ENCODE results near the gene LRFN2. TPM values are rescaled to one million over a fixed set of nuclear protein-coding genes. Genes with fewer than 3 reads are reported as not detected.

The LRFN2 gene
- total RNA-seq, 1 experiment from 2014 or later, result 26.6 TPM

- H3K4me3 ChIP-seq (ENCODE audit: low read depth, low read length, poor library complexity, severe bottlenecking), result no peak overlapping the region
- H3K27me3 ChIP-seq (replicated peaks; ENCODE audit: insufficient read depth, low read depth, low read length, poor library complexity), result peaks cover 4% of the 10 kb centered on the region
- intact Hi-C loops (cut with micrococcal nuclease; ENCODE audit: unreplicated experiment), result no loop called here
- no peak for DNase-seq (ENCODE audit: low spot score)
- no peak for TF ChIP-seq EZH2 (IDR thresholded peaks at IDR 0.05; ENCODE audit: borderline replicate concordance, low read depth, low read length, poor library complexity, severe bottlenecking)
- TF ChIP-seq, protein P1, sequence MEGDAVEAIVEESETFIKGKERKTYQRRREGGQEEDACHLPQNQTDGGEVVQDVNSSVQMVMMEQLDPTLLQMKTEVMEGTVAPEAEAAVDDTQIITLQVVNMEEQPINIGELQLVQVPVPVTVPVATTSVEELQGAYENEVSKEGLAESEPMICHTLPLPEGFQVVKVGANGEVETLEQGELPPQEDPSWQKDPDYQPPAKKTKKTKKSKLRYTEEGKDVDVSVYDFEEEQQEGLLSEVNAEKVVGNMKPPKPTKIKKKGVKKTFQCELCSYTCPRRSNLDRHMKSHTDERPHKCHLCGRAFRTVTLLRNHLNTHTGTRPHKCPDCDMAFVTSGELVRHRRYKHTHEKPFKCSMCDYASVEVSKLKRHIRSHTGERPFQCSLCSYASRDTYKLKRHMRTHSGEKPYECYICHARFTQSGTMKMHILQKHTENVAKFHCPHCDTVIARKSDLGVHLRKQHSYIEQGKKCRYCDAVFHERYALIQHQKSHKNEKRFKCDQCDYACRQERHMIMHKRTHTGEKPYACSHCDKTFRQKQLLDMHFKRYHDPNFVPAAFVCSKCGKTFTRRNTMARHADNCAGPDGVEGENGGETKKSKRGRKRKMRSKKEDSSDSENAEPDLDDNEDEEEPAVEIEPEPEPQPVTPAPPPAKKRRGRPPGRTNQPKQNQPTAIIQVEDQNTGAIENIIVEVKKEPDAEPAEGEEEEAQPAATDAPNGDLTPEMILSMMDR (conservative IDR thresholded peaks at IDR 0.05; ENCODE audit: low read depth, low read length), result no peak
- no peak overlapping the region for H3K27ac ChIP-seq (ENCODE audit: low read depth, low read length, poor library complexity, severe bottlenecking)
- no peaks in the 10 kb centered on the region for H3K36me3 ChIP-seq (ENCODE audit: insufficient read depth, low read length, poor library complexity, severe bottlenecking)
- POLR2A ChIA-PET (ENCODE audit: low non-redundant PET), result no interaction called here
- CTCF ChIA-PET, result no interaction called here
- no peaks in the 10 kb centered on the region for H3K4me1 ChIP-seq (ENCODE audit: insufficient read depth, low read length, poor library complexity, severe bottlenecking)
- no peaks in the 10 kb centered on the region for H3K9me3 ChIP-seq (ENCODE audit: low read depth, low read length, poor library complexity, severe bottlenecking)
- BruUV-seq (replicated peaks), result no TSS peak
These were observed 19.8 kb upstream of the LRFN2 start for GRCh38 chr6:40606981-40607380.

GRCh38 chr6:40606526-40606925 is 19.4 kb upstream of the LRFN2 start:
- no TSS peak for BruUV-seq (replicated peaks)
- Histone ChIP-seq H3K27me3 (replicated peaks; ENCODE audit: insufficient read depth, low read depth, low read length, poor library complexity) (peaks cover 4% of the 10 kb centered on the region), H3K4me1 (ENCODE audit: insufficient read depth, low read length, poor library complexity, severe bottlenecking) (no peaks in the 10 kb centered on the region), H3K4me3 (ENCODE audit: low read depth, low read length, poor library complexity, severe bottlenecking) (no peak overlapping the region), H3K36me3 (ENCODE audit: insufficient read depth, low read length, poor library complexity, severe bottlenecking) (no peaks in the 10 kb centered on the region), H3K27ac (ENCODE audit: low read depth, low read length, poor library complexity, severe bottlenecking) (no peak overlapping the region), H3K9me3 (ENCODE audit: low read depth, low read length, poor library complexity, severe bottlenecking) (no peaks in the 10 kb centered on the region)
- no peak for DNase-seq (ENCODE audit: low spot score)
- TF ChIP-seq, protein P1 (conservative IDR thresholded peaks at IDR 0.05; ENCODE audit: low read depth, low read length), result no peak
- TF ChIP-seq EZH2 (IDR thresholded peaks at IDR 0.05; ENCODE audit: borderline replicate concordance, low read depth, low read length, poor library complexity, severe bottlenecking), result no peak
- intact Hi-C loops (cut with micrococcal nuclease; ENCODE audit: unreplicated experiment), result no loop called here
- ChIA-PET POLR2A (ENCODE audit: low non-redundant PET) (no interaction called here), CTCF (no interaction called here)

DNA sequence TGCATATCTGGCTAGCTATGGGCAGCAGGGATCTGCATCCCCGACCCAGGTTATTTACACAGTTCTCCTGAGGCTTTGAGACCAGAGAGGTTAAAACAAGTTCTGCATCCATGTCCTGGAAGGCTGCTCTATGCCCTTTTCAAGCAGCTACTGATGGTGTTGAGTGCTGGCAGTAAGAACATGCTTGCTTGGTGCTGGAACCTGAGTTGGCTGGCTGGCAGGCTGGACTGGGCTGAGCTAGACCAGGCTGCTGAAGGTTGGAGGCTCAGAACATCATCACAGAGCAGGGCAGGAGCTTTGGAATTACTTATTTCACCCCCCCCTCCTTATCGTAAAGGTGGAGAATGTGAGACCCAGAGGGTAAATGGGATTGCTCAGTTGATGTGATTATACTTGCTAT is 16.9 kb upstream of the LRFN2 start:
- Histone ChIP-seq H3K27ac (ENCODE audit: low read depth, low read length, poor library complexity, severe bottlenecking) (no peak overlapping the region), H3K27me3 (replicated peaks; ENCODE audit: insufficient read depth, low read depth, low read length, poor library complexity) (peaks cover 4% of the 10 kb centered on the region), H3K36me3 (ENCODE audit: insufficient read depth, low read length, poor library complexity, severe bottlenecking) (no peaks in the 10 kb centered on the region), H3K9me3 (ENCODE audit: low read depth, low read length, poor library complexity, severe bottlenecking) (no peaks in the 10 kb centered on the region), H3K4me3 (ENCODE audit: low read depth, low read length, poor library complexity, severe bottlenecking) (no peak overlapping the region), H3K4me1 (ENCODE audit: insufficient read depth, low read length, poor library complexity, severe bottlenecking) (no peaks in the 10 kb centered on the region)
- CTCF ChIA-PET, result no interaction called here
- TF ChIP-seq, protein P1 (conservative IDR thresholded peaks at IDR 0.05; ENCODE audit: low read depth, low read length), result no peak
- TF ChIP-seq EZH2 (IDR thresholded peaks at IDR 0.05; ENCODE audit: borderline replicate concordance, low read depth, low read length, poor library complexity, severe bottlenecking), result no peak
- BruUV-seq (replicated peaks), result no TSS peak
- DNase-seq (ENCODE audit: low spot score), result no peak
- POLR2A ChIA-PET (ENCODE audit: low non-redundant PET), result no interaction called here
- intact Hi-C loops (cut with micrococcal nuclease; ENCODE audit: unreplicated experiment), result no loop called here
